ENCODE results near the gene RPL35.

RPL35 gene

GRCh38 chr9:124861342-124862229 lies at the start of gene RPL35, which contains the start of gene ARPC5L:
TSS of gene RPL35 (minus strand) at chr9:124861957. CDS start at chr9:124861912, 45 bp downstream.
TSS of gene ARPC5L (plus strand) at chr9:124862130. CDS start at chr9:124869291, 7,161 bp downstream.
- peak; percentile 88 to 90 for DNase-seq (ENCODE audit: low read depth in 2 of 2)

- no peak for DNase-seq (ENCODE audit: low read depth in 2 of 2)
Observed at GRCh38 chr9:124908098-124908497, 46.3 kb upstream of the RPL35 start.

- DNase-seq (ENCODE audit: low read depth in 2 of 2) = no peak
Observed at GRCh38 chr9:124906966-124907365, 45.2 kb upstream of the RPL35 start.

DNA sequence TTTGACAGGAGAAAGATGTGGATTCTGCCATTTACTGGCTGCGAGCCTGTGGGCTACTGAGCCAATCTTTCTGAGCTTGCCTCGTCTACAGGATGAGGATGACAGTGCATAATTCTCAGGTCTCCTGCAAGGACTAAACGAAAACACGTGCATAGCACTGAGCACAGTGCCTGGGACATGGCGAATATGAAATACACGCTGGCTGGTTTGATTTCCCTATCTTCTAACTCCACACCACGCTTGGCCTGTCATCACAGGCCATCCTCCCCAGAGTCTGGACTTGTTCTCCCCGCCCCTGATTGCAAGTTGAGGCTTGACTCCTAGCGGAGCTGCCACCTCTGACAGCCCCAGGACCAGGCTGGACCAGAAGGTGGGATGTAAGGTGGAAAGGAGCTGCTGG lies 38.1 kb upstream of the RPL35 start:
- no peak for DNase-seq (ENCODE audit: low read depth in 2 of 2)

GRCh38 chr9:124897570-124898460 lies 36.1 kb upstream of the RPL35 start:
- DNase-seq (ENCODE audit: low read depth in 2 of 2) = no peak

- DNase-seq (ENCODE audit: low read depth in 2 of 2) = no peak
Observed at GRCh38 chr9:124894741-124895170, 33.0 kb upstream of the RPL35 start.

DNA sequence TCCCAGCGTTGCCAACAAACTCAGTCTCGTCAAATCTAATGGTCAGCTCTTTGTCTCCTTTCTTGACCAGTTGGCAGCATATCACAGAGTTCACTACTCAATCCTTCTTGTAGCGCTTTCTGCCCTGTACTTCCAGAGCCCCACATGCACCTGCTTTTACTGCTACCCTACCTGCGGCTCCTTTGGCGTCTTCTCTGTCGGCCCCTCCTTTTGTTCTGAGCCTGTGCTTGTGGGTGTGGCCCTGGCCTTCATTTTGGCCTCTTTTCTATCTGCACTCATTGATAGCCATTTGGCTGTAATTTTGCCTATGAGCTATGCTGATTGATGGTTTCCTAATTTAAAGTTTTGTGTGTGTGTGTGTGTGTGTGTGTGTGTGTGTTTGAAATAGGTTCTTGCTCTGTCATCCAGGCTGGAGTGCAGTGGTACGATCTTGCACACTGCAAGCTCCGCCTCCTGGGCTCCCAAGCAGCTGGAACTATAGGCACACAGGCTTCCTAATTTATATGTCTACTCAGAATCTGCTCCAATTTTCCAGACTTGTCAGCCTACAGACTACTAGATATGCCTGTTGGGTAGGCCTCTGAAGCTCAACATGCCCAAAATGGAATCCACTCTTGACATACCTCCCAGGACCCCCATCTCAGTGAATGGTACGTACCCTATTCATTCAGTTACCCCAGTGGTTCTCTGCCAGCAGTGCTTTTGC lies 32.4 kb upstream of the RPL35 start:
- DNase-seq (ENCODE audit: low read depth in 2 of 2) = no peak

- no peak for DNase-seq (ENCODE audit: low read depth in 2 of 2)
Observed at GRCh38 chr9:124890179-124890578, 28.4 kb upstream of the RPL35 start.

- DNase-seq (ENCODE audit: low read depth in 2 of 2) = no peak
Observed at GRCh38 chr9:124889006-124889405, 27.2 kb upstream of the RPL35 start.

GRCh38 chr9:124887832-124888231 lies 26.1 kb upstream of the RPL35 start:
- no peak for DNase-seq (ENCODE audit: low read depth in 2 of 2)

GRCh38 chr9:124886866-124887492 lies 25.2 kb upstream of the RPL35 start:
- DNase-seq (ENCODE audit: low read depth in 2 of 2) = no peak

GRCh38 chr9:124886461-124886860 lies 24.7 kb upstream of the RPL35 start:
- no peak for DNase-seq (ENCODE audit: low read depth in 2 of 2)

GRCh38 chr9:124885551-124885950 lies 23.8 kb upstream of the RPL35 start:
- no peak for DNase-seq (ENCODE audit: low read depth in 2 of 2)

DNA sequence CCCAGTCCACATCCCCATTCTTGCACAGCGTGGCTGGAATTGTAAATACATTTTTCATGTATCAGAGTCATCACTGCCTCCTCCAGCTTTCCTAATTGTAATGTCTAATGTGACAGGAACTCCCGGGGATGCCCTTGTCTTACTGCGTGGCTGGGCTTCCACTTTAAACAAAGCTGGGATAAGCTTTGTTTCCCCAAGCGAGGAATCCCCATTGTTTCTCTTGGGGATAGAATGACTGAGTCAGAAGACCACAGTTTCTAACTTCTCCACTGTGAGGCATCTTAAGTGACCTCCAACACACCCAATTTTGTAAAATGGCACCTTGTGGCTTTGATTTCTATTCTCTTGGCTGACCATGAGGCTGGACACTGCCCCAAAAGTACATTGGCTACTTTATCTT lies 22.6 kb upstream of the RPL35 start:
- DNase-seq (ENCODE audit: low read depth in 2 of 2) = no peak

DNA sequence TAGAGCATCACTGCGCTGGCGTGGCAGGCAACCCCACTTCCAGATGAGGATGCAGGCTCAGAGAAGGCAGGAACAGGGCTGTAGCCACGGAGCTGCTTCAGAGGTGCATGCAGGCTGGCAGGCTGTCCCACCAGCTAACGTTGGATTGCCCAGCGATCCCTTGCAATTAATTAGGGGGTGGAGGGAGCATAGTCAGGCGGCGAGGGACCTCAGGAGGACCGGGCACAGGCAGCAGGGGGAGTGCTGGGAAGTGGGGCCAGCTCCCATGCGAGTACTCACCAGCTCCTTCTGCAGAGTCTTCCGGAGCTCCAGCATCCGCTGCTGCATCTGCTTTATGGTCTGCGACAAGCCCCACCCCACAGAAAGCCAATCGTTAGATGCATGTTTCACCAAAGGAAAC lies 20.5 kb upstream of the RPL35 start:
- DNase-seq (ENCODE audit: low read depth in 2 of 2) = no peak

DNA sequence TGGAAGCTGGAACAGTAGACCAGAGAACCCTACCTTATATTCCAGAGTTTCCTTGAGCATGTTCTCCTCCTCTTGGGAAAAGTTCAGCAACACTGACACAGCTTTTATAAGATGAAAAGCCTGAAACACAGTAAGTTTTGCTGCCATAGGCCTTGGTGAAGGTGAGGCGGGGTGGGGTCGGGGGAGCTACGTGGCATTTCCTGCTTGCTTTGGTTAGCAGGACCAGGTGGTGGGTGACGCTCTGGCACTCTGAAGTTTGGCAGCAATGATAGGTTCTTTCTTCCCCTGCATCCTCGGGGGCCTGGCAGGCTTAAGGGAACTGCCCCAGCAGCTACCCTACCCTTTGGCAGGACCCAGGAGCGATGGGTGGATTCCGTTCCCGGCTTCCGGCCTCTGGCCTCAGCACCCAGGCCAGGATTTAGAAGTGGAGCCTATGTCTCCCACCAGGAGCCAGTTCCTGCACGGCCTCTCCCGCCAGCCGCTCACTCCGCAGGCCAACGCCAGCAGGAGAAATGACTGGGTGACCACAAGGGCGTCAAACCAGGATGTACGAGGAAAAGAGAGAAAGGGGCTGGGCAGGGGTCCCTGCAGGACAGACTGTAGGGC lies 19.5 kb upstream of the RPL35 start:
- DNase-seq (ENCODE audit: low read depth in 2 of 2) = no peak

- no peak for DNase-seq (ENCODE audit: low read depth in 2 of 2)
Observed at GRCh38 chr9:124880501-124880900, 18.7 kb upstream of the RPL35 start.

DNA sequence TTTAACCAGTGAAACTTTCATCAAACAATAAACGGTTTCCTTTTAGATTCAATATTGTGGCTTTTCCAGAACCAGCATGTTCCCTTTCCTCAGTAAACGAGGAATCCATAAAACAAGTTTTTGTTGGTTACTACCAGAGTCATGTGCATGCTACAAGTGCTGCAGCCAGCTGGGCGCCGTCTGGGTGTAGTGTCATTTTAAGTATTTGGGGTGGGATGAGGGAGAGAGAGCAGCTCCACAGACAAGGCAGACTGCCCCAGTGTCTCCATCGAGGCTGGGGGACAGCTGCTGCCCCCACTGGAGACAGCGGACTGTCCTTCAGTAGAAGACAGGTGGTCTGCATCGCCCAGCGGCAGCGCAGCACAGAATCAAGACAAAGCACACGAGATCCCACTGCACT lies 17.5 kb upstream of the RPL35 start:
- no peak for DNase-seq (ENCODE audit: low read depth in 2 of 2)

DNA sequence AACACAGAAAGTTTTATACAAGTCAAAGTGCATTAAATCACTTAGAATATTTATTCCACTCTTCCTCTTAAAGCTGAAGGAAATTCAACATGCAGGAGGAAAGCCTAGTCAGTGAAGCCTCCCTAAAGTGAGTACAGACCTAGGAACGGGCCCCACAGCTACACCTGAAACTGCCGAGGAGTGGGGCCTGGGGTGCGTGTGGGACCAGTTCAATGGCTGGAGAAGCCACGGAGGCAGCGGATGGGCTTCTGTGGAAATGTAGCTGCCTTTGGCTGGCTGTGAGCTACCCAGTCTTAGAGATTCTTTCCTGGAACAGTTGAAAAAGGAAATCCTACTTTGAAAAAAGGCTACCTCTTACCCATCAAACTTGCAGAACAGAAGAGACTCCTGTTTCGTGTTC lies 16.8 kb upstream of the RPL35 start:
- no peak for DNase-seq (ENCODE audit: low read depth in 2 of 2)

- no peak for DNase-seq (ENCODE audit: low read depth in 2 of 2)
Observed at GRCh38 chr9:124878021-124878420, 16.3 kb upstream of the RPL35 start.

Data from stimulated activated CD8-positive, alpha-beta memory T cell treated with anti-CD3 and anti-CD28 coated beads, Interleukin-7, amount 100 ng/mL, for 1 hour (primary cell).